ENCODE results near the gene NAPSA.

NAPSA gene

DNA sequence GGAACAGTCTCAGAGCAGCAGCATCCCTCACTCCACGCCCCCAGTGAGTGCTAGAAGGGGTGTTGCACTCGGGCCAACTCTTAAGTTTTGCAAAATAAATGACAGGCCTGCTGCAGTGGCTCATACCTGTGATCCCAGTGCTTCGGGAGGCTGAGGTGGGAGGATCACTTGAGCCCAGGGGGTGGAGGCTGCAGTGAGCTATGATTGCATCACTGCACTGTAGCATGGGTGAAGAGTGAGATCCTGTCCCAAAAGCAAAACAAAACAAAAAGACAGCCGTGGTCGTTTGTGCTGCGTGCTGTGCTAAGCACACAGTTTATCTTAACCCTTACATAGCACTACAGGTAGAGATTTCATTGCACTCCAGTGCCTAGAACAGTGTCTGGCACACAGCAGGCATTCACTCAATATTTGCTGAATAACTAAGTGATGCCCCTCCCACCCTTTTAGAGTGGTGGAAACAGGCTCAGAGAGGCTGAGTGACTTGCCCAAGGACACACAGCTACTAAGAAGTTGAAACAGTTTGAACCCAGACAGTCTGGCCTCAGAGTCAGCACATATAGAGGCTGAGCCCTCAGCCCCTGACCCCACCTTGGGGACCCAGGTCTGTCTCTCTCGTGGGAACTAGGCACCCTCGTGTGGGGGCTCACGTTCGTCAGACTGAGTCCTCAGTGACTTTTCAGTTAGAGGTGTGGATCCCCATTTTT is 54.5 kb downstream of the NAPSA start:
- TF ChIP-seq FOXM1 (IDR thresholded peaks at IDR 0.05; ENCODE audit: borderline replicate concordance, low read depth) (no peak), CEBPB (IDR thresholded peaks at IDR 0.05) (0 out of 2 replicates have a peak, but pooled peaks have one; percentile 37)

DNA sequence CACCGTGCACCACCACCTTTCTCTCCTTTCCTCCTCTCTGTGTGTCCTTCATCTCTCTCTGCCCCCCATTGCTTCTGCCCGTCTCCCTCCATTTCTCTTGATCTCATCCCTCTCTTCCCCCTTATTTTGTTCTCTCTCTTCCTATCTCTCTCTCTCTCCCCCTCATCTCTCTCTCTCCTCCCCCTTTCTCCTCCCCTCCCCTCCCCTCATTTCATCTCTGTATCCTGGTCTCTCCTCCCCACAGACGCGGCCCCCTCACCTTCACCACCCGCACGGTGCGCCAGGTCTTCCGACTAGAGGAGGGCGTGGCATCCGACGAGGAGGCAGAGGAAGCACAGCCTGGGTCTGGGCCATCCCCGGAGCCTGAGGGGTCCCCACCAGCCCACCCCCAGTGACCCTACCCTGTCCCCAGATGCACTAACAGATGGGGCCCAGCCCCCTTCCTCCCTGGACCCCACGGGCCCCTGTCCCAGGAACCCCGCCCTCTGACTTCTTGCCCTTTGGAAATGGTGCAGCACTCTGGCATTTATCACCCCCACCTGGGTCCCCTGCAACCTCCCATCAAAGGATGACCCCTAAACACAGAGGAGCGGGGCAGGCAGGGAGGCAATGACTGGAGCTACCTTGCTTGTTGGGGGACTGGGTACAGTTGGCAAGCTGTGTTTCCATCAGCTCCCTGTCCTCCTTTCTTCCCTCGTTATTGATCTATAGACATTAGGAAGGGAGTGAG is 55.9 kb downstream of the NAPSA start:
- TF ChIP-seq, protein P1, sequence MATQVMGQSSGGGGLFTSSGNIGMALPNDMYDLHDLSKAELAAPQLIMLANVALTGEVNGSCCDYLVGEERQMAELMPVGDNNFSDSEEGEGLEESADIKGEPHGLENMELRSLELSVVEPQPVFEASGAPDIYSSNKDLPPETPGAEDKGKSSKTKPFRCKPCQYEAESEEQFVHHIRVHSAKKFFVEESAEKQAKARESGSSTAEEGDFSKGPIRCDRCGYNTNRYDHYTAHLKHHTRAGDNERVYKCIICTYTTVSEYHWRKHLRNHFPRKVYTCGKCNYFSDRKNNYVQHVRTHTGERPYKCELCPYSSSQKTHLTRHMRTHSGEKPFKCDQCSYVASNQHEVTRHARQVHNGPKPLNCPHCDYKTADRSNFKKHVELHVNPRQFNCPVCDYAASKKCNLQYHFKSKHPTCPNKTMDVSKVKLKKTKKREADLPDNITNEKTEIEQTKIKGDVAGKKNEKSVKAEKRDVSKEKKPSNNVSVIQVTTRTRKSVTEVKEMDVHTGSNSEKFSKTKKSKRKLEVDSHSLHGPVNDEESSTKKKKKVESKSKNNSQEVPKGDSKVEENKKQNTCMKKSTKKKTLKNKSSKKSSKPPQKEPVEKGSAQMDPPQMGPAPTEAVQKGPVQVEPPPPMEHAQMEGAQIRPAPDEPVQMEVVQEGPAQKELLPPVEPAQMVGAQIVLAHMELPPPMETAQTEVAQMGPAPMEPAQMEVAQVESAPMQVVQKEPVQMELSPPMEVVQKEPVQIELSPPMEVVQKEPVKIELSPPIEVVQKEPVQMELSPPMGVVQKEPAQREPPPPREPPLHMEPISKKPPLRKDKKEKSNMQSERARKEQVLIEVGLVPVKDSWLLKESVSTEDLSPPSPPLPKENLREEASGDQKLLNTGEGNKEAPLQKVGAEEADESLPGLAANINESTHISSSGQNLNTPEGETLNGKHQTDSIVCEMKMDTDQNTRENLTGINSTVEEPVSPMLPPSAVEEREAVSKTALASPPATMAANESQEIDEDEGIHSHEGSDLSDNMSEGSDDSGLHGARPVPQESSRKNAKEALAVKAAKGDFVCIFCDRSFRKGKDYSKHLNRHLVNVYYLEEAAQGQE (IDR thresholded peaks at IDR 0.05; ENCODE audit: low read depth): no peak
- TF ChIP-seq EGR1 (IDR thresholded peaks at IDR 0.05) (no peak), TEAD4 (IDR thresholded peaks at IDR 0.05) (no peak)

DNA sequence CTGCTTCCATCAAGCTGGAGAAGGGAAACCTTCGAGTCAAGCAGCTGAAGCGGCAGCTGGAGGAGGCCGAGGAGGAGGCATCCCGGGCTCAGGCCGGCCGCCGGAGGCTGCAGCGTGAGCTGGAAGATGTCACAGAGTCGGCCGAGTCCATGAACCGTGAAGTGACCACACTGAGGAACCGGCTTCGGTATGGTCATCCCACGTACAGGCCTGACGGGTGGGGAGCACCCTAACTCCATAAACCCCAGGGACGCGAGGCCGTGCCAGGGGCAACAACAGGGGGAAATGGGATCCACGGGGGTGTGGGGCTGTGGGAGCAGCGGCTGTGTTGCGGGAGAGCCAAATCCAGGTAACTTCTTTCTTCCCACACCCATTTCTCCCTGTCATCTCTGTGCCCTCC is 56.4 kb downstream of the NAPSA start:
- TF ChIP-seq FOXM1 (IDR thresholded peaks at IDR 0.05; ENCODE audit: borderline replicate concordance, low read depth) (no peak), YY1 (IDR thresholded peaks at IDR 0.05; ENCODE audit: low read depth) (no peak), TEAD4 (IDR thresholded peaks at IDR 0.05) (no peak), CEBPB (IDR thresholded peaks at IDR 0.05) (no peak), EP300 (IDR thresholded peaks at IDR 0.05; ENCODE audit: borderline replicate concordance) (no peak)
- TF ChIP-seq, protein P1 (IDR thresholded peaks at IDR 0.05; ENCODE audit: low read depth): no peak

All from Ishikawa (cell line).